T-cell (primary cell): ENCODE measurements around the gene VSTM1. TPM values are rescaled to one million over a fixed set of nuclear protein-coding genes. Genes with fewer than 3 reads are reported as not detected.

Source experiments
- ATAC-seq, 4 experiments: fragments of 200-7000 bp in 3 of 4; fragments of 150-1000 bp in 1 of 4; cut with Tn5 transposase; replicated peaks in 1 of 4; 1 replicate in 3 of 4; 2 replicates in 1 of 4; pipeline ENCODE4 v1.10.0; 2021; ENCODE audit warnings: moderate library complexity in 3 of 4, mild to moderate bottlenecking in 2 of 4, moderate number of reproducible peaks in 1 of 4
- CTCF ChIA-PET, 2 donors: fragments of 300-600 bp; sonication (Branson Sonifier 250); formaldehyde crosslinking; loops; one replicate each; lab custom pipeline; 2022; ENCODE audit warnings: antibody characterized with exemption in 2 of 2; lab: Charles Lee
- POLR2A ChIA-PET, 2 donors: fragments of 300-600 bp; sonication (Branson Sonifier 250); formaldehyde crosslinking; loops; one replicate each; lab custom pipeline; 2022; ENCODE audit warnings: antibody characterized with exemption in 2 of 2; lab: Charles Lee
- DNase-seq, 35 experiments: peaks; one replicate each; pipeline versions ENCODE4 v3.0.0 to v3.0.0-alpha.2; 2013 to 2023
- H3K27ac ChIP-seq: one replicate; pipeline ENCODE4 v1.5.1; 2013; ENCODE audit warnings: low read length
- H3K27me3 ChIP-seq, 2 experiments: replicated peaks in 1 of 2; 1 replicate in 1 of 2; 2 replicates in 1 of 2; pipeline versions ENCODE4 v1.6.1 to v1.7.0; 2013; ENCODE audit warnings: low read length in 1 of 2, mixed read lengths in 1 of 2; ENCODE audit not compliant: control insufficient read depth in 2 of 2, insufficient read depth in 2 of 2; ENCODE audit errors: extremely low read depth in 1 of 2
- H3K36me3 ChIP-seq, 2 donors: 1 replicate in 1 of 2; 2 replicates in 1 of 2; pipeline versions ENCODE4 v1.6.1 to v1.7.0; 2013; ENCODE audit warnings: low read length in 1 of 2; ENCODE audit not compliant: control insufficient read depth in 2 of 2, insufficient read depth in 1 of 2; ENCODE audit errors: extremely low read depth in 1 of 2
- H3K4me1 ChIP-seq, 2 experiments: 1 replicate in 1 of 2; 2 replicates in 1 of 2; pipeline versions ENCODE4 v1.6.1 to v1.7.0; 2013; ENCODE audit warnings: low read length in 2 of 2, mixed read lengths in 1 of 2; ENCODE audit not compliant: insufficient read depth in 2 of 2, control insufficient read depth in 1 of 2; ENCODE audit errors: extremely low read depth in 1 of 2
- H3K4me3 ChIP-seq, 2 donors: 1 replicate in 1 of 2; 2 replicates in 1 of 2; pipeline versions ENCODE4 v1.5.1 to v1.7.0; 2013; ENCODE audit warnings: mild to moderate bottlenecking in 2 of 2, low read length in 1 of 2, moderate library complexity in 1 of 2; ENCODE audit not compliant: control insufficient read depth in 1 of 2; ENCODE audit errors: extremely low read depth in 1 of 2
- H3K9me3 ChIP-seq: 2 replicates; pipeline ENCODE4 v1.7.0; 2013
- H3K27ac Mint-ChIP-seq, 2 donors: one replicate each; pipeline ENCODE4 v1.8.0; 2020 to 2021; ENCODE audit warnings: mild to moderate bottlenecking in 2 of 2, mixed read lengths in 2 of 2
- H3K27me3 Mint-ChIP-seq, 2 donors: one replicate each; pipeline ENCODE4 v1.8.0; 2021 to 2022; ENCODE audit warnings: mixed read lengths in 2 of 2
- H3K36me3 Mint-ChIP-seq: one replicate; pipeline ENCODE4 v1.8.0; 2021; ENCODE audit warnings: mixed read lengths
- H3K4me1 Mint-ChIP-seq, 3 donors: one replicate each; pipeline ENCODE4 v1.8.0; 2020 to 2022; ENCODE audit warnings: mixed read lengths in 3 of 3, mild to moderate bottlenecking in 1 of 3
- H3K4me3 Mint-ChIP-seq, 3 donors: one replicate each; pipeline ENCODE4 v1.8.0; 2020 to 2022; ENCODE audit warnings: mild to moderate bottlenecking in 3 of 3, mixed read lengths in 3 of 3, moderate library complexity in 3 of 3
- H3K9me3 Mint-ChIP-seq, 3 donors: one replicate each; pipeline ENCODE4 v1.8.0; 2020 to 2022; ENCODE audit warnings: mixed read lengths in 3 of 3
- WGBS: methylation state at CpG from one replicate; pipeline ENCODE4 v1.1.5; 2013; ENCODE audit warnings: missing lambda C conversion rate; ENCODE audit not compliant: insufficient coverage; 5-methylcytosine and 5-hydroxymethylcytosine counted together
- total RNA-seq, 35 experiments: library from RNA in 6 of 35; stranded (reverse) in 6 of 35; fragments of 120-200 nt in 1 of 35; gene quantifications; one replicate each; pipeline versions ENCODE4 v1.2.1 to v1.2.4 and lab custom pipeline; 2013 to 2026

Gene VSTM1
- total RNA-seq, 5 donors from 2014 or later (not counting 1 experiment from before 2014, with no cell fraction given) = not detected

DNA sequence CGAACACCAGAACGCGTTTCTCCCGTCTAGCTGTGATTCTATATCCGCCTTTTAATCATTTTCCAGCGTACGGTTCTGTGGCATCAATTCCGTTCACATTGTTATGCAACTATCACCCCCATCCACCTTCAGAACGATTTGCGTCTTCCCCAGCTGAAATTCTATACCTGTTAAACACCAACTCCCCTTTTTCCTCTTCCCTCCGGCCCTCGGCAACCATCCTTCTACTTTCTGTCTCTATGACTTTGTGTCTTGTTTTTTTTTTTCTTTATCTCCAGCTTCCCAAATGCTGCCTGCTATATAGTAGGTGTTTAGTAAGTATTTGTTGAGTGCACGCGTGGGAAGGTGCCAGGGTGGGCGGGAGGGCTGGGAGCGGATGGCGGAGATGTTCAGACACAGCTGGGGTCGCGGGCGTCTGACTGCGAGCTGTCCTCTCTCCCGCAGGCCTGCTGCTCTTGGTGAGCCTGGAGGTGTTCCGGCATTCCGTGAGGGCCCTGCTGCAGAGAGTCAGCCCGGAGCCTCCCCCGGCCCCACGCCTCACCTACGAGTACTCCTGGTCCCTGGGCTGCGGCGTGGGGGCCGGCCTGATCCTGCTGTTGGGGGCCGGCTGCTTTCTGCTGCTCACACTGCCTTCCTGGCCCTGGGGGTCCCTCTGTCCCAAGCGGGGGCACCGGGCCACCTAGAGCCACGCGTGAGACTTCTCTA lies 52.0 kb downstream of the VSTM1 start:
- no peaks in the 10 kb centered on the region for H3K4me1 ChIP-seq
- no peaks in the 10 kb centered on the region for H3K4me1 Mint-ChIP-seq
- H3K4me3 ChIP-seq = no peak overlapping the region
- peaks cover 2 to 44% of the 10 kb centered on the region in 2 experiments for H3K27me3 ChIP-seq
- no peaks in the 10 kb centered on the region for H3K9me3 ChIP-seq
- WGBS = 57% methylated on average over 30 of the region's 36 CpGs
- no peak for DNase-seq
- no peak overlapping the region for H3K27ac Mint-ChIP-seq
- H3K36me3 ChIP-seq = no peaks in the 10 kb centered on the region
- CTCF ChIA-PET = no interaction called here
- H3K4me3 Mint-ChIP-seq = no peak overlapping the region
- POLR2A ChIA-PET = no interaction called here
- no peak overlapping the region for H3K27ac ChIP-seq
- no peak for ATAC-seq
- H3K27me3 Mint-ChIP-seq = peaks cover 38 to 49% of the 10 kb centered on the region in 2 donors
- H3K36me3 Mint-ChIP-seq = no peaks in the 10 kb centered on the region
- no peaks in the 10 kb centered on the region for H3K9me3 Mint-ChIP-seq

DNA sequence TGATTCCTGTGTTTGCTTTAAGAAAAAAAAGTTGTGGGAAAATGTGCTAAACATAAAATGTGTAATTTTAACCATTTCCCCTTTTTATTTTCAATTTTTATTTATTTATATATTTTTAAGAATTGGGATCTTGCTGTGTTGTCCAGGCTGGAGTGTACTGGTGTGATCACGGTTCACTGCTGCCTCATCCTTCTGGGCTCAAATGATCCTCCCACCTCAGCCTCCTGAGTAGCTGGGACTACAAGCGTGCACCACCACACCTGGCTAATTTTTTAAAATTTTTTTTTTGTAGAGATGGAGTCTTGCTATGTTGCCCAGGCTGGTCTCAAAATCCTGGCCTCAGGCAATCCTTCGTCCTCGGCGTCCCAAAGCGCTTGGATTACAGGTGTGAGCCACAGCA lies 53.2 kb downstream of the VSTM1 start:
- Histone ChIP-seq H3K4me3 (no peak overlapping the region), H3K36me3 (no peaks in the 10 kb centered on the region), H3K4me1 (no peaks in the 10 kb centered on the region), H3K9me3 (no peaks in the 10 kb centered on the region), H3K27ac (no peak overlapping the region), H3K27me3 (peaks cover 2 to 36% of the 10 kb centered on the region in 2 experiments)
- no peak overlapping the region for H3K27ac Mint-ChIP-seq
- no peaks in the 10 kb centered on the region for H3K4me1 Mint-ChIP-seq
- ChIA-PET CTCF (no interaction called here), POLR2A (no interaction called here)
- ATAC-seq = no peak
- H3K4me3 Mint-ChIP-seq = no peak overlapping the region
- no peaks in the 10 kb centered on the region for H3K9me3 Mint-ChIP-seq
- no CpG with 5 or more reads among the region's 6 CpGs for WGBS
- H3K36me3 Mint-ChIP-seq = no peaks in the 10 kb centered on the region
- peaks cover 33 to 40% of the 10 kb centered on the region in 2 donors for H3K27me3 Mint-ChIP-seq
- DNase-seq = no peak

DNA sequence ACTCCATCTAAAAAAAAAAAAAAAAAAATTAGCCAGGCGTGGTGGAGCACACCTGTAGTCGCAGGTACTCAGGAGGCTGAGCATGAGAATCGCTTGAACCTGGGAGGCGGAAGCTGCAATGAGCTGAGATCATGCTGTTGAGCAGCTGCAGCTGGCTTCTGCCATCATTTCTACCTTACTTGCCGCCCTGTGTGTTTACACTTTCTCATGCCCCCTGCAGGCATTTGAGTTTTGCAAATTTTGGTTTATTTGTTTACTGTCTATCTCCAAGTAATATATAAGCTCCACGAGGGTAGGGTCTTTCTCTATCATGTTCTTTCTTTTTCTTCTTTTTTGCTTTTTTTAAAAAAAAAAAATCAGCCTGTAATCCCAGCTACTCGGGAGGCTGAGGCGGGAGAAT lies 54.3 kb downstream of the VSTM1 start:
- H3K27me3 ChIP-seq = peaks cover 2 to 32% of the 10 kb centered on the region in 2 experiments
- ChIA-PET CTCF (interaction anchor here in 1 of 2 donors (0.6 kb wide), 1 partner anchor 16 kb away, joined by 3 read pairs; no protein-coding TSS in a partner anchor), POLR2A (interaction anchor here in 1 of 2 donors (0.6 kb wide), 1 partner anchor 154 kb away, joined by 4 read pairs; no protein-coding TSS in a partner anchor)
- Mint-ChIP-seq H3K27me3 (peaks cover 25 to 35% of the 10 kb centered on the region in 2 donors), H3K4me3 (no peak overlapping the region), H3K4me1 (no peaks in the 10 kb centered on the region), H3K9me3 (no peaks in the 10 kb centered on the region), H3K27ac (no peak overlapping the region), H3K36me3 (no peaks in the 10 kb centered on the region)
- DNase-seq (no peak), ATAC-seq (no peak)
- H3K9me3 ChIP-seq = no peaks in the 10 kb centered on the region
- no peaks in the 10 kb centered on the region for H3K36me3 ChIP-seq
- H3K27ac ChIP-seq = no peak overlapping the region
- 92% methylated on average over 5 of the region's 8 CpGs for WGBS
- H3K4me1 ChIP-seq = no peaks in the 10 kb centered on the region
- no peak overlapping the region for H3K4me3 ChIP-seq

DNA sequence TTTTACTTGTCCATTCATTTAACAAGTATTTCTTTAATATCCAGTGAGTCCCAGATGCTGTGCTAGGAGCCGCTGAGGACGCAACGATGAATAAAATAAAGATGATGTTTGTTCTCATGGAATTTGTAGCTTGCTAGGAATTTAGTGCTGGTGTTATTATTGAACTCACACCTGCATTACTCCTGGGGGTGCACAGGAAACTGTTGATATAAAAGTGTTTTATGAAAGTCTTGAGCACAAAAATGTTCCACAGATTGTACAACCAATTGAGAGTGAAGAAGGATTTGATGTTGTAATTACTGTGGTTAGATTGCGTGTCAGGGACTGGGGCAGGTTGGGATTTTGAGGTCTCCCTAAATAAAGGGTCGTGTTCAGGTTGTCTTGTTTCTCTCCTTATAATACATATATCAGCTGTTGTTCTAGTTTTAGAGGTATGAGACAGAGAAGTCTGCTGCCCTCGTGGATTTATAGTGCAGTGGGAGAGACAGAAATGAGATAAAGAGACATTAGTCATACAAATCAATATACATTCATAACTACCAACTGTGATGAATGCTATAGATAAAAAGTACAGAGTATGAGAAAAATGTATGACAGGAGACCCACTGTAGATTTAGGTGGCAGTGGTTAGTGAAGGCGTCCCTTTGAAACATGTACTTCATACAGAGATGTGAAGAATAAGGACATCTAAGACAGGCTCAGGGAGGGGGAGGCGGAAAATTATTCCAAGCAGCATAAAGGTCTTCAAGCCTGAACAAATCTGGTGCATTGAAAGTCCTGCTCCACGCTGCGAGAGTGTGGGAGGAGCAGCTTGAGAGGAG lies 61.0 kb downstream of the VSTM1 start:
- H3K9me3 ChIP-seq = no peaks in the 10 kb centered on the region
- no peaks in the 10 kb centered on the region for H3K36me3 Mint-ChIP-seq
- no peaks in the 10 kb centered on the region for H3K36me3 ChIP-seq
- DNase-seq (no peak), ATAC-seq (no peak)
- WGBS = 100% methylated on average over 1 of the region's 10 CpGs
- H3K27me3 Mint-ChIP-seq = peaks cover 44 to 45% of the 10 kb centered on the region in 2 donors
- no peaks in the 10 kb centered on the region for H3K4me1 ChIP-seq
- POLR2A ChIA-PET = no interaction called here
- no peaks in the 10 kb centered on the region for H3K9me3 Mint-ChIP-seq
- H3K27ac Mint-ChIP-seq = no peak overlapping the region
- no peak overlapping the region for H3K27ac ChIP-seq
- H3K4me3 ChIP-seq = no peak overlapping the region
- no peak overlapping the region for H3K4me3 Mint-ChIP-seq
- CTCF ChIA-PET = no interaction called here
- H3K4me1 Mint-ChIP-seq = no peaks in the 10 kb centered on the region
- H3K27me3 ChIP-seq = peaks cover 4 to 46% of the 10 kb centered on the region in 2 experiments

DNA sequence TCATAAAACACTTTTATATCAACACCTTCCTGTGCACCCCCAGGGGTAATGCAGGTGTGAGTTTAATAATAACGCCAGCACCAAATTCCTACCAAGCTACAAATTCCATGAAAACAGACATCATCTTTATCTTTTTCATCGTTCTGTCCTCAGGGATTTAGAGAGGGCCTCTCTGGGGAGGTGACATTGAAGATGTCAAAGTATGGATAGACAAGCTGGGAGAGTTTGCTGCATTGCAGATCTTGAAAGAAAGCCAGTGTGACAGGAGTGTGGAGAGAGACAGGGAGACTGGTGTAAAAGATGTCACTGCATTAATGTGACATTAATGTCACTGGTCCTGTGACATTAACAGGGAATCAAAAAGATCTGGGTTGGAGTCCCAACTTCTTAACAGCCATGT lies 62.2 kb downstream of the VSTM1 start:
- Mint-ChIP-seq H3K27ac (no peak overlapping the region), H3K4me1 (no peaks in the 10 kb centered on the region), H3K27me3 (peaks cover 42 to 43% of the 10 kb centered on the region in 2 donors), H3K4me3 (no peak overlapping the region), H3K36me3 (no peaks in the 10 kb centered on the region), H3K9me3 (no peaks in the 10 kb centered on the region)
- Histone ChIP-seq H3K36me3 (no peaks in the 10 kb centered on the region), H3K27me3 (peaks cover 4 to 38% of the 10 kb centered on the region in 2 experiments), H3K27ac (no peak overlapping the region), H3K4me3 (no peak overlapping the region), H3K9me3 (no peaks in the 10 kb centered on the region), H3K4me1 (no peaks in the 10 kb centered on the region)
- DNase-seq (no peak), ATAC-seq (no peak)
- ChIA-PET POLR2A (no interaction called here), CTCF (no interaction called here)
- WGBS = no CpG with 5 or more reads among the region's 2 CpGs

DNA sequence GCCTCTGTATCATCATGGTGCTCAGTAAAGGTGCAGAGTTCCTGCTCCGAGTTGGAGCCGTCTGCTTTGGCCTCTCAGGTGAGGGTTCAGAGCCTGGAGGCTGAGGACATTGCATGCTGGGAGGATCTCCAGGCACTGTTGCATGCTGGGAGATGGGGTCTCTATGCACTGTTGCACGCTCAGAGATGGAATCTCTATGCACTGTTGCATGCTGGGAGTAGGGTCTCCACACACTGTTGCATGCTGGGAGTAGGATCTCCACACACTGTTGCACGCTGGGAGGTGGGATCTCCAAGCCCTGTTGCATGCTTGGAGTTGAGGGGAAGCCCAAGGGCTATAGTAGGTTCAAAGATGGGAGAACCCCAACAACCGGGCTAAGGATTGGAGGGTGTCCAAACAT lies 64.0 kb downstream of the VSTM1 start:
- H3K27ac Mint-ChIP-seq = no peak overlapping the region
- CTCF ChIA-PET = no interaction called here

More for the DNA sequence above, 64.0 kb downstream of the VSTM1 start:
- no peak overlapping the region for H3K4me3 ChIP-seq
- DNase-seq (no peak), ATAC-seq (no peak)
- no peaks in the 10 kb centered on the region for H3K4me1 Mint-ChIP-seq
- WGBS = 66% methylated on average over 5 of the region's 5 CpGs
- no peak overlapping the region for H3K4me3 Mint-ChIP-seq
- H3K9me3 ChIP-seq = no peaks in the 10 kb centered on the region
- H3K27me3 ChIP-seq = peaks cover 7 to 44% of the 10 kb centered on the region in 2 experiments
- H3K36me3 ChIP-seq = no peaks in the 10 kb centered on the region
- H3K36me3 Mint-ChIP-seq = no peaks in the 10 kb centered on the region
- peaks cover 58 to 61% of the 10 kb centered on the region in 2 donors for H3K27me3 Mint-ChIP-seq
- POLR2A ChIA-PET = no interaction called here
- H3K9me3 Mint-ChIP-seq = no peaks in the 10 kb centered on the region
- H3K27ac ChIP-seq = no peak overlapping the region
- no peaks in the 10 kb centered on the region for H3K4me1 ChIP-seq
